GM19025 (cell line): ENCODE data around the gene ZNF366.

Experiments used
- ATAC-seq: cut with Tn5 transposase; IDR thresholded peaks from one replicate; pipeline ENCODE4 v1.9.1; 2021; ENCODE audit warnings: mild to moderate bottlenecking, low read depth, moderate library complexity; ENCODE audit not compliant: unreplicated experiment

Gene ZNF366, protein sequence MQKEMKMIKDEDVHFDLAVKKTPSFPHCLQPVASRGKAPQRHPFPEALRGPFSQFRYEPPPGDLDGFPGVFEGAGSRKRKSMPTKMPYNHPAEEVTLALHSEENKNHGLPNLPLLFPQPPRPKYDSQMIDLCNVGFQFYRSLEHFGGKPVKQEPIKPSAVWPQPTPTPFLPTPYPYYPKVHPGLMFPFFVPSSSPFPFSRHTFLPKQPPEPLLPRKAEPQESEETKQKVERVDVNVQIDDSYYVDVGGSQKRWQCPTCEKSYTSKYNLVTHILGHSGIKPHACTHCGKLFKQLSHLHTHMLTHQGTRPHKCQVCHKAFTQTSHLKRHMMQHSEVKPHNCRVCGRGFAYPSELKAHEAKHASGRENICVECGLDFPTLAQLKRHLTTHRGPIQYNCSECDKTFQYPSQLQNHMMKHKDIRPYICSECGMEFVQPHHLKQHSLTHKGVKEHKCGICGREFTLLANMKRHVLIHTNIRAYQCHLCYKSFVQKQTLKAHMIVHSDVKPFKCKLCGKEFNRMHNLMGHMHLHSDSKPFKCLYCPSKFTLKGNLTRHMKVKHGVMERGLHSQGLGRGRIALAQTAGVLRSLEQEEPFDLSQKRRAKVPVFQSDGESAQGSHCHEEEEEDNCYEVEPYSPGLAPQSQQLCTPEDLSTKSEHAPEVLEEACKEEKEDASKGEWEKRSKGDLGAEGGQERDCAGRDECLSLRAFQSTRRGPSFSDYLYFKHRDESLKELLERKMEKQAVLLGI

DNA sequence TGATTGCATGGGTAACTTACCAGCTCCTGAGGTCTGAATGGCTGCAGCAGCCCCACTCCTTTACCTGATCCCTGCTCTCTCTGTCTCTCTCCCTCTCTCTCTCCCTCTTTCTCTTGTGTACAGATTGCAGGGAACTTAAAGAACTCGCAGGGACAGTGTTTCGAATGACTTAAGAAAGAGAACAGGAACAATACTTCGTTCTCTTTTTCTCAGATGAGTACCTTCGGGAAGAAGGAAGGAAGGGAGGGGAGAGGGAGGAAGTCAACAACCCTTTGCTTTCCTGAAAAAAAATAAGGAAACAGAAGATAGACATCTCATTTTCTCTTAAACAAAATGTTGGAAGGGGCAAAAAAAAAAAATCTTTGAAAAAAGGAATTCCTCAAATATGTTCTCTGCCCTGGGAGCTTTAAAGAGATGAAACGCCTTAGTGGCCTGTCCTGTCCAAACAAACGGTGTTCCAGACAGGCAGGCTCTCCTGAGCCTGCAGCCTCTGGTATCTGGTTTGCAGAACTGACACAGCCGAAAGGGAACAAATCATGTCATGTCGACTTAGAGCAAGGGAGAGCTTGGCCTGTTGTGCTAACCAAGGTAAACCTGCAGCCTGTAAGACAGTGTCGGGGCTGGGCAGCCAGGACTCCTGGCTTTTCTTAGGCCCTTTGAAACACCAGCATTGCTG, at the start of gene ZNF366:
TSS of gene ZNF366 (minus strand) at position 180 of the 676 bp plus-strand sequence. CDS start 45,914 bp downstream, outside the sequence.
- ATAC-seq = no peak

DNA sequence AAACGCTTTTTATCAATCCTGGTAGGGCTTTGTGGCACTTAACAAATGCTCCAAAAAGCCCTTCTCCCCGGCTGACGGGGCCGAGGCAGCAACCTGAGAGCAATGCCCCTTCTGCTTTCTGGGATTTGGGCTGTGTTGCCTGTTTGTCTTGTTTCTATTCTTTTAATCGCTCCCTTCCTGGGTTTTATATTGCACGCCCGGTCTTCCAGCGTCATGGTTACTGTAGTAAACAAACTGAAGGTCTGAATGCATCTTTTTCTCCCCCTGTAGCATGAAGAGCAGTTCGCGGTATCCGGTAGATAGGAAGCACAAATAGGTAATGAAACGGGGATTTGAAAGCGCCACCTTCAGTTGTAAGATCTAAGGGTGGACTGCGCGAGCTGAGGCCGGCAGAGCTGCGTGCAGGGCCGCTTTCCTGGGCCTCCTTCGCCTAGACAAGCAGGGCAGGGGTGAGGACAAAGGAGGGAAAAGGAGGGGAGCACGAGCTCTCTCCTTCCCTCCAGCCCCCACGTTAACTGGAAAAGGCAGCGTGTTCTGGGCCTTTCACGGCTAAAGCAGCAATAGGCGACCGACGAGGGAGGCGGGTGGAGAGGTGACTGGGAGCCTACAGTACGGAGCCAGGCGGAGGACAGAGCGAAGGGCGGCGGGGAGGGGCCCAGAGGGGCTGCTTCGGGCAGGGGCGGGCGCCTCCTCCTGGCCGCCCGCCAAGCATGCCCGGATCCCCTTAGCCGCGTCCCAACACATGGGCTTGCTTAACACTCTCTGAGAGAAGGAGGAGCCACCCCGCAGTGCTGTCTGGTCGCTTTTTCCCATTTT, 49.3 kb upstream of the ZNF366 start:
- ATAC-seq = peak; percentile 74

DNA sequence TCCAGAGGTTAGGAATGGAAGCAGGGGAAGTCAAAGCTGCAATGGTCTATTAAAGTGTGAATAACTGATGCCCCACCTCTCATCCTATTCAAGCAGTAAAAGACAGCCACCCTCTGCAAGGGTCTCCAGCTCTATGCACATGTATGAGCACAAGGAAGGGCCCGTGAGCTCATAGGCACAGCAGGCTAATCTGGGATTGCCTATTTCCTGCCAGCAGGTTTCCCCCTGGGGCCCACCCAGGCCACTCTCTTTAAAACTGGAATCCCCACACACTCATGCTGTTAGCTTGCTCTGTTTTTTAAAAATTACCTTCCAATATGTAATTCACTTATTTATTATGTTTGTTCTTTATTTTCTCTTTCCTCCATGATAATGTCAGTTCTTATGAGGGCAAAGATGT, 48.7 kb upstream of the ZNF366 start:
- ATAC-seq = no peak

DNA sequence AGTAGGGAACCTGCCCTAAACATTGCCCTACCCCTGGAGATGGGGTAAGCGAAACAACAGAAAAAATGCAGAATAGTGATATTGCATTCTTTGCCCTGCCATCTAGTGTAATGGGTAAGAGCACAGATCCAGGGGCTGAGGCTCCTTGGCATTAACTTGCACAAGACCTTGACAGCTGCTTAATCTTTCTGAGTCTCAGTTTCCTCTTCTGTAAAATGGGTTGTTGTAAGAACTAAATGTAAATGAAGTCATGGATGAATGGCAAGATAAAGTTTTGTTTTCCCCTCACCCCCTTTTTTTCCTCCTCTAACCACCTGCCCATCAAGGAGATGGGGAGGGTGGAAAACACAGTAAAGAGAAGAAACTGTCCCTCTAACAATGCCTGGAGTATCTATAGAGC, 47.7 kb upstream of the ZNF366 start:
- no peak for ATAC-seq

DNA sequence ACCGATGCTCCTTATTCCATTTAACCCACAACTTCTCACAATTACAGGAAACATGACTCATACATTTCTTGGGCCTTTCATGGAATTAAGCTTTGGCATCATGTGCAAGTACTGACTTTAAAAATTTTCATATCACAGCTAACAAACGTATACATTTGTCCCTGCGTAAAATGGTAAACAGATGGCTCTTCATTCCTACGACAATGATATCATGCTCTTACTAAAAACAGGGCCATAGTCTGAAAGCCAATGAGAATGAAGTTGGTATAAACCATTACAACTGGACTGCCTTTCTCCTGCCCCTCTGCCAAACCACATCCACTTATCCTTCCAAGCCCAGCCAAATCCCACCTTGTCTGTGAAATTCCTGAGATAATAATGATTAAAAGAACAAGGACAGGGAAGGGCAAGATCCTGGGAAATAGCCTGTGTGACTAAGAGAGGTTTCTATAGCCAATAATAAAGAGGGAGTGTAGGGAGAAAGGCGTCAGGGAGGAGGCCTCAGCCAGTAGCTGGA, 44.9 kb upstream of the ZNF366 start:
- no peak for ATAC-seq

DNA sequence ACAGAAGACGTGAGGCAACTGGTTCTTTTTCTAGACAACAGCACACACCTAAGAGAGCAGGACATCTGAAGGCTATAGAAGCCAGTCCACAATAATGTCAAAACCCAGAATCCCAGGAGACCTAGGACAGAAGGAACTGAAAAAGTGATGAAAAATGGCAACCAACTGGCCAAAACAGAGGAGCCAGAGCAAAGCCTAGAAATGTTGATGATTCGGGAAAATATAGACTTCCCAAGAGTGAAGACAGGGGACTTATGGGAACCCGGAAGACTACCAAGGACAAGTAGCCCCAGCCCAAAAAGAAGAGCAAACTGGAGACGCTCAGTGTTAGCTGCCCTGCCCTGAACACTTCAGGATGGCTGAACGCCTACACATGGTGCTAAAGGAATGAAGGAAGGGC, 43.4 kb upstream of the ZNF366 start:
- ATAC-seq = no peak

DNA sequence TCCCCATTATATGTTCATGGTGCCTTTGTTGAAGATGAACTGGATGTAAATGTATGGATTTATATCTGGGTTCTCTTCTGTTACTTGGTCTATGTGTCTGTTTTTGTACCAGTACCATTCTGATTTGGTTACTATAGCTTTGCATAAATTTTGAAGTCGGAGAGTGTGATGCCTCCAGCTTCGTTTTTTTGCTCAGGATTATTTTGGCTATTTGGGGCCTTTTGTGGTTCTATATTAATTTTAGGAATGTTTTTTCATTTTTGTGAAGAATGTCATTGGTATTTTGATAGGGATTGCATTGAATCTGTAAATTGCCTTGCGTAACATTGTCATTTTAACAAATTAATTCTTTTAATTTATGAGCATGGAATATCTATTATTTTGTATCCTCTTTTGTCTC, 36.6 kb upstream of the ZNF366 start:
- no peak for ATAC-seq

DNA sequence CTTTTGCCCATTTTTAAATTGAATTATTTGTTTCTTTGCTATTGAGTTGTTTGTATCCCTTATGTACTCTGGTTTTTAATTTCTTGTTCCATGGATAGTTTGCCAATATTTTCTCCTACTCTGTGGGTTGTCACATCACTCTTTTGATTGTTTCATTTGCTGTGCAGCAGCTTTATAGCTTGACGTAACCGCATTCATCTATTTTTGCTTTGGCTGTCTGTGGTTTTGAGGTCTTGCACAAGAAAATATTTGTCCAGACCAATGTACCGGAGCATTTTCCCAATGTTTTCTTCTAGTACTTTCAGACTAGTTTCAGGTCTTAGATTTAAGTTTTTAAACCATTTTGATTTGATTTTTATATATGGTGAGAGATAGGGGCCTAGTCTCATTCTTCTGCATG, 36.2 kb upstream of the ZNF366 start:
- ATAC-seq = no peak

DNA sequence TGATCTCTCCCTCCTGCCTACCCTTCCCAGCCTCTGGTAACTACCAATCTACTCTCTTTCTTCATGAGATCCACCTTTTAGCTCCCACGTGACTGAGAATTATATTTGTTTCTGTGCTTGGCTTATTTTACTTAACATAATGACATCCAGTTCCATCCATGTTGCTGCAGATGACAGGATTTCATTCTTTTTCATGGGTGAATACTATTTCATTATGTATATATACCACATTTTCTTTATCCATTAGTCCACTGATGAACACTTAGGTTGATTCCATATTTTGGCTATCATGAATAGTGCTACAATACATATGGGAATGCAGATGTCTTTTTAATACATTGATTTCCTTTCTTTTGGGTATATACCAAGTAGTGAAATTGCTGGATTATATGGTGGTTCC, 35.5 kb upstream of the ZNF366 start:
- no peak for ATAC-seq

DNA sequence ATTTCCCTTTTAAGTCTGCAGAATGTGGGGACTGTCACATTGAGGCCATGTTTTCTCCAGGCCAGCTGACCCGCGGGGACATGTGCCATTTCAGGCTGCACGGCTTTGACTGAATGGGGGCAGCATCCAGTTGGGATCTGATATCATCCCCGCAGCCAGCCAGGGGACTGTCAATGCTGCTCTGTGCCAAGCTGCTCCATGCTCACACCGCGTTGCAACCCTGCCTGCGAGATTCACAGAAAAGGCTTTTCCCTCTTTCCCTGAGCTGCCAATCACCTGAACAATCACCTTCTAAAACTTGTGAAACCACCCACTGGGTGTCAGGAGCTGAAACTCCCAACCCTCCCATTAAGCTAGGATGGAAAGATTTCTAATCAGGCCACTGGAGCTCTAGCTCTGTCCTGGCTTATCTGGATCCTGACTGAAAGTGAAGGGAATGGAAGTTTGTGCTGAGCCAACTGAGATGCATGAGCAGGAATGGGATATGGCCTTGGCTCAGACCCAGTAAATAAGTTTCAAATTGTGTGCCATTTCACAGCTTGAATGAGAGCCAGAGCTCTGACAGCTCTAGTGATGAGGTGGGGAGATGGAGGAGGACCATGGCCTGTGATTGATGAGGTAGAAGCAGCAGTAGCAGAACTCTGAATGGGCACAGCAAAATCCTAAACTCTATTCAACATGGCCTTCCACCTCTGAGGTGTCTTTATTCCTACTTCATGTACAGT, 34.5 kb upstream of the ZNF366 start:
- no peak for ATAC-seq

DNA sequence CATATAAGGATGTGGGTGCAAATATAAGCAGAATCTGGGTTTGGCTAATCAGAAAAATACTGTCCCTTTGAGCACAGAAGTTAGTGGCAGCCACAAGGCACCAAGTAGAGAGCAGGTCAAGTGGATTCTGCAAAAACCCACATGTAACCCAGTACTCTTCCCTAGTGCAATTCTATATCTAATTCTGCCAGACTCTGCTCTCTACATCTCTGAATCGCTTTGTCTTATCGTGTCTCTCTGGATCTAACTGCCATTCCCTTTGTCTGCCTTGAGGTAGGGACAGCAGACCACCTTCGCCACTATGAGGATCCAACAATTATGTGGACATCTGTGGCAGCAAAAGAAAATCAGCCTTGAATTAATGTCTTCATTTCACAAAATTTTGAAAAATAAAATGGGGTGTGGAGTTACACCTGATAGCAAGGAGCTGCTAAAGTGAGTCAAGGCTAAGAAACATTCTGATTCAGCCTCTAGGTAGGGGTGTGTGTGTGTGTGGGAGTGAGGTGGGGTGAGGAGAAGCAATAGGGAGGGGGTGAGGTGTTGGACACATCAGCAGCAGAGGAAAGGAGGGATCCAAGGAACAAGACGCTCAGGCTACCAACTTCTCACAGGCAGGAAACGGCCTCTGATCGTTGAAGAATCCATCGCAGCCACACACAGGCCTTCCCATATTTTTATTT, 33.7 kb upstream of the ZNF366 start:
- no peak for ATAC-seq

DNA sequence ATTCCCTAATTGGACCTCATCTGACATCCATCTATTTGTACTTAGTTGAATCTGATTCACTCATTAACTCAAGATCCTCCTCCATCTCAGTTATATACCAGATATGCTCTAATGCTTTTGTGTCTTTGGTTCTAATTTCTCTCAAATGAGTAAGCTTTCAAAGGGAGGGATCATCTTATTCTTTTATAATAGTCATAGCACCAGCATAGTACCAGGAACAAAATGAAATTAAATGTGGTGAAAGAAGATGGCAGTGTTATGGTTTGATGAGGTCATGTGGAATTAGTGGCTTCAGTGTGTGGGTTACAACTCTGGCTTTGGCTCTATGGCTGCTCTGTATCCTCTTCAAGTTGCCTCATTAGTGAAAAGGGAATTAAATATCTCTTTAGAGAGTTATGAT, 32.5 kb upstream of the ZNF366 start:
- ATAC-seq = no peak

DNA sequence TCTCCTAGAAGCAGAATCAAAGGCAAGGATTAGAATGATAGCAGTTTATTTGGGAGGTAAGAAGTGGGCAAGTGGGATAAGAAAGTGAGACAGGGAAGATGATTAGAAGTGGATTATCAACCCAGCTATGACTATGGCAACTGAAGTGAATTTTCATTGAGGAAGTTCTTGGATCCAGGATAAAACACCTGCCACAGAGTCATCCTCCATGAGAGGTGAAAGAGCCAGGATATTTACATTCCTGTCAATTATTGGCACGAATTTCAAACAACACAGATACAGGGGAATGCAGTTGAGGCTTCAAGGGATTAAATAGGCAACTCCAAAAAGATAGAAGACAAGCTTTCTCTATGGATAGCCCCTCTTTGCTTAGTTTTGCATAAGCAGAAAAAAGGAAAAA, 31.8 kb upstream of the ZNF366 start:
- no peak for ATAC-seq

DNA sequence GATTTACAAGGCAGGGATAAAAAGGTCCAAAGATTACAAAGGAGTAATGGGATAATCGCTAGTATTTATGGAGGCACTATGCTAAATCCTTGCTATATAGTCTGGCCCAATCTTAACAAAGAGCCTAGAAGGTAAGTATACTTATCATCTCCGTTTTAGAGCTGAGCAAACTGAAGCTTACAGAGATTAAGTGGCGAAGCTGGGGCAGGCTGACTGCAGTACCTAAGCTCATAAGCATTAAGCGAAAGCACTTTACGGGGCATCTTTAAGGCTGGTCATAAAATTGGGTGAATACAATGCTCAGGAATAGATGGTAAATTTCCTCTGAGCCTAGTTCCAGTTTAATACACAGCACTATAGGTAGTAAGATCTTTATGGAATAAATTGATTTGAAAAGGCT, 30.0 kb upstream of the ZNF366 start:
- no peak for ATAC-seq

DNA sequence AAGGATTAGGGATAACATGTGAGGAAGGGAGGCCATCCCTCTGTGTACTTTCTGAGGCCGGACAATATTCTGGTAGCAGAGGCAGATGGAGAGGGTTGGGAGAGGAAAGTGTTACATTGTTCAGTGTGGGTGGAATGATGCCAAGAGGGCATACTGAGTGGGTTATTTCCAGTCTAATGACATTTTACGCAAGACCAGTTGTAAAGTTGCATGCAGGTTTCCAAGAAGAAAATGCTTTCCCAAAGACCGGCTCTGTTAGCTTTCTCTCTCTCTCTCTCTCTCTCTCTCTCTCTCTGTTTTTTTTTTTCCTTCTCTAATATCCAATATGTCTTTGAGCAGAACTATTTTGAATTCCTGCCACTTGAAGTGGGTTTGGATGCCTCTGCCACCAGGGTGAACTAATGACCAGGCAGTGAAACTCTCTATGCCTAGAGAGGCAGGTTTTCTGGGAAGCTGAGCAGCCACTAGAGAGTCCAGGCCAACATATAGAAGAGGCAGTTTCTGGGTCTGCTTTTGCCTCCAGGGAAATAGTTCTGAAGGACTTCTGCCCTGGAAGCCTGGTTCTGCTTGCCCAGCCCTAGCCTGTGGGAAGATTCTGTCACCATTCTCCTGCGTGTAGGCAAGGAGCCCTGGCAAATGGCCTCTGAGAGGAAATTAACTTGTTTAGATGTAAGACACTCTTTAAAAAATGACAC, 24.4 kb upstream of the ZNF366 start:
- ATAC-seq = no peak

DNA sequence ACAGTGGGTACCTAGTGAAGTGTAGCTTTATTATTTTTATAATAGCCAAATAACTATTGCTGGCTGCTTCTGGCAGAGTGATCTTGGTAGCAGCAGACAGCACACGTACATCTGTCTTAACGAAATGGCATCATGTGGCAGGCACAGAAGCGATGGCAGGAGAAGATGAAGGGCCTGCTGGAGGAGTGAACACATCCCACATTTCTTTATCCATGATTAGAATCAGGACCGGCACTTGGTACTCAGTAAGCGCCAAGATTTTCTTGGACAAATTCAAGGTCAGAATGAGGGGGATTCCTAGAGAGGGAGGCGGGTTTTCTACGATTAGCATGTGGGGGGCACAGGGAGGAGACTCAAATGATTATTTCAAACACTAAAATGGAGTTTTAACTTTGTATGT, 23.0 kb upstream of the ZNF366 start:
- no peak for ATAC-seq

DNA sequence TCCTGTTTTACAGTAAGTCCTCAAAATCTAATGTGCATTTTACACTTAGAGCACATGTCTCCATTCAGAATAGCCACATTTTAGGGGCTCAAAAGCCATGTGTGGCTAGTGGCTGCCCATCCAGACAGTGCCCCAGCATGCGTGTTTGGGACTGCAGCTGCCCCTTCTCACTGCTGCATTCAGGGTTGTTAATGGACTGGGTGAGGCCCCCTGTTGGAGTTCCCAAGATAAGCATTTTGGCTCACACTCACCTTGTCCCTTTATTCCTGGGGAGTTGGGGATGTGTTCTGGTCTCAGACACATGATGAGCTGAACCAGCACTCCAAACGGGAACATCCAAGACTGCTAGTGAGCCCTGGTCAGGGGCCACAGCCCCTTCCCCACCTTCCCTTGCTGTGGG, 22.2 kb upstream of the ZNF366 start:
- ATAC-seq = no peak

DNA sequence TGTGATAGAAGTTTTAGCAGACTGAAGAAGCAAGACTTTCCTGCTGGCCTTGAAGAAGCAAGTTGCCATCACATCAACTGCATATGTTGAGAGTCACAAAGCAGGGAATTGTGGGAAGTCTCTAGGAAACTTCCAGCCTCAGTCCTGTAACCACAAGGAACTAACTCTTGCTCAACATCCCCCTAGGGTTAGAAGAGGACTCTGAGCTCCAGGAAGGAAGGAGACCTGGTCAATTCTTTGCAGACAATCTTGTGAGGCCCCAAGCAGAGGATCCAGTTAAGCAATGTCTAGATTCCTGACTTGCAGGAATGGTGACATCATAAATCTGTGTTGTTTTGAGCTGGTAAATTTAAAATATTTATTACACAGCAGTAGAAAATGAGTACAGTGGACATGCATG, 18.6 kb upstream of the ZNF366 start:
- ATAC-seq = no peak
